Measurements from ENCODE around the gene LYZL4. TPM values are rescaled to one million over a fixed set of nuclear protein-coding genes. Genes with fewer than 3 reads are reported as not detected.

The LYZL4 gene
- total RNA-seq, 1 experiment from 2014 or later = not detected

DNA sequence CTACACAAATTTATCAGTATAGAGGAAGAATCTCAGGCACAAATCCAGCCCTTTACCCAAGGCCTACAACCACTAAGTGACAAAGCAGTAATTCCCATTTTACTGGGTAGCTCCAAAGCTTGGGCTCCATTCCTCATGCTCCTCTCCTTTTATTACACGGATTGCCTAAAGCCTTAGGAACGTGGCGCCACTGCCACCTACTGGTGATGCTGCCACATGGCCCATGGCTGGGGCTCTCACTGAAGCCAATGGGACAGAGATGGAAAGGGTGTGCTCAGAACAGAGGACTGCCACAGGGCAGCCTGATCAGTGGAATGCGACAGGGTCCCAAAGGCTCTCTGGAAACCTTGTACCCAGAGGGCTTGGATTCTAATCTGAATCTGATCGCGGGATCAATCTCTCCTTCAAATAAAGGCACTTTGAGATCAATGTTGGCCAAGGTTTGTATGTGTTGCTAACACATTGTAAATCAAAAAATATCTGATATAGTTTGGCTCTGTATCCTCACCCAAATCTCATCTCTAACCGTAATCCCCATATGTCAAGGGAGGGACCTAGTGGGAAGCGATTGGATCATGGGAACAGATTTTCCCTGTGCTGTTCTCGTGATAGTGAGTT lies 33.5 kb upstream of the LYZL4 start:
- Histone ChIP-seq H3K4me2 (ENCODE audit: low read length) (no peak overlapping the region), H3K27me3 (ENCODE audit: insufficient read depth, low read length) (peaks cover 5% of the 10 kb centered on the region; the same call in 1 of the 2 replicates), H2AFZ (ENCODE audit: low read depth, low read length, poor library complexity, severe bottlenecking) (peak overlapping the region; percentile 75), H3K9me2 (ENCODE audit: insufficient read depth) (no peaks in the 10 kb centered on the region), H3K27ac (ENCODE audit: low read depth, low read length) (no peak overlapping the region), H3K9me3 (ENCODE audit: control insufficient read depth in 1 of 2, insufficient read depth in 1 of 2, low read depth in 1 of 2, low read length in 2 of 2) (no peaks in the 10 kb centered on the region), H3K79me2 (ENCODE audit: insufficient read depth, low read length) (no peaks in the 10 kb centered on the region), H3K4me3 (replicated peaks in 1 of 2; ENCODE audit: low read depth in 1 of 2, low read length in 2 of 2) (no peak overlapping the region), H3K9ac (ENCODE audit: low read length) (no peak overlapping the region), H4K20me1 (ENCODE audit: insufficient read depth) (no peaks in the 10 kb centered on the region), H3K36me3 (ENCODE audit: control insufficient read depth in 1 of 2, insufficient read depth in 2 of 2, low read length in 2 of 2) (no peaks in the 10 kb centered on the region), H3K4me1 (ENCODE audit: control insufficient read depth in 1 of 2, insufficient read depth in 2 of 2, low read length in 2 of 2) (peaks cover 0 to 8% of the 10 kb centered on the region in 2 experiments; a peak in 1 of 4 replicates)
- DNase-seq (ENCODE audit: low read depth, low spot score) = peak; percentile 68
- RAD21 ChIA-PET (ENCODE audit: low non-redundant PET in 1 of 2, low total read pairs in 2 of 2, uncharacterized antibody in 2 of 2, unreplicated experiment in 2 of 2) = interaction anchor here (0.9 to 1.9 kb wide), 10 partner anchors 188 to 326 kb away, joined by 3 to 16 read pairs (median 6); no protein-coding TSS in a partner anchor
- CTCF ChIA-PET = interaction anchor here (0.6 to 4.5 kb wide), 23 partner anchors 8 to 439 kb away, joined by 3 to 94 read pairs (median 5); partner anchors contain the start of gene VIPR1
- intact Hi-C loops (cut with micrococcal nuclease) = loop anchor here (1.0 to 10.0 kb wide), 6 partner anchors 103 to 549 kb away; no protein-coding TSS in a partner anchor
- TF ChIP-seq POLR2AphosphoS5 (IDR thresholded peaks at IDR 0.05; ENCODE audit: low read depth, low read length) = no peak
- TF ChIP-seq, protein P1, sequence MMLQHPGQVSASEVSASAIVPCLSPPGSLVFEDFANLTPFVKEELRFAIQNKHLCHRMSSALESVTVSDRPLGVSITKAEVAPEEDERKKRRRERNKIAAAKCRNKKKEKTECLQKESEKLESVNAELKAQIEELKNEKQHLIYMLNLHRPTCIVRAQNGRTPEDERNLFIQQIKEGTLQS (IDR thresholded peaks at IDR 0.05) = no peak
- peak; percentile 62; the same call in 1 of the 2 replicates for TF ChIP-seq CBX3 (IDR thresholded peaks at IDR 0.05; ENCODE audit: low read depth)
- TF ChIP-seq RAD21 (IDR thresholded peaks at IDR 0.05; ENCODE audit: low read depth) = peak; percentile 99
- TF ChIP-seq, protein P2, sequence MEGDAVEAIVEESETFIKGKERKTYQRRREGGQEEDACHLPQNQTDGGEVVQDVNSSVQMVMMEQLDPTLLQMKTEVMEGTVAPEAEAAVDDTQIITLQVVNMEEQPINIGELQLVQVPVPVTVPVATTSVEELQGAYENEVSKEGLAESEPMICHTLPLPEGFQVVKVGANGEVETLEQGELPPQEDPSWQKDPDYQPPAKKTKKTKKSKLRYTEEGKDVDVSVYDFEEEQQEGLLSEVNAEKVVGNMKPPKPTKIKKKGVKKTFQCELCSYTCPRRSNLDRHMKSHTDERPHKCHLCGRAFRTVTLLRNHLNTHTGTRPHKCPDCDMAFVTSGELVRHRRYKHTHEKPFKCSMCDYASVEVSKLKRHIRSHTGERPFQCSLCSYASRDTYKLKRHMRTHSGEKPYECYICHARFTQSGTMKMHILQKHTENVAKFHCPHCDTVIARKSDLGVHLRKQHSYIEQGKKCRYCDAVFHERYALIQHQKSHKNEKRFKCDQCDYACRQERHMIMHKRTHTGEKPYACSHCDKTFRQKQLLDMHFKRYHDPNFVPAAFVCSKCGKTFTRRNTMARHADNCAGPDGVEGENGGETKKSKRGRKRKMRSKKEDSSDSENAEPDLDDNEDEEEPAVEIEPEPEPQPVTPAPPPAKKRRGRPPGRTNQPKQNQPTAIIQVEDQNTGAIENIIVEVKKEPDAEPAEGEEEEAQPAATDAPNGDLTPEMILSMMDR (IDR thresholded peaks at IDR 0.05 in 2 of 3, conservative IDR thresholded peaks at IDR 0.05 in 1 of 3; ENCODE audit: borderline replicate concordance in 1 of 3, insufficient read depth in 1 of 3, low read depth in 2 of 3, low read length in 2 of 3) = peak; percentile 95 to 99 (median 98)
- POLR2A ChIA-PET = no interaction called here
- BruUV-seq (replicated peaks) = no TSS peak
- peak; percentile 100 for ATAC-seq
